DMS53 treated with DMSO at 0.1 percent for 48 hours (cell line): ENCODE results near the gene NAT8L.

ENCODE experiments used
- DNase-seq: peaks from one replicate; lab custom pipeline; 2025; ENCODE audit not compliant: unreplicated experiment; lab: John Stamatoyannopoulos, UW

NAT8L gene

GRCh38 chr4:2045518-2045951 is 13.6 kb upstream of the NAT8L start:
- no peak for DNase-seq

- no peak for DNase-seq
Measured at GRCh38 chr4:2046031-2046961, 12.8 kb upstream of the NAT8L start.

GRCh38 chr4:2047031-2047660 is 12.0 kb upstream of the NAT8L start:
- no peak for DNase-seq

GRCh38 chr4:2047781-2048581 is 11.1 kb upstream of the NAT8L start:
- no peak for DNase-seq

GRCh38 chr4:2048831-2049230 is 10.3 kb upstream of the NAT8L start:
- no peak for DNase-seq

- DNase-seq, result no peak
Measured at GRCh38 chr4:2049381-2049780, 9.7 kb upstream of the NAT8L start.

- DNase-seq, result no peak
Measured at GRCh38 chr4:2049811-2050210, 9.3 kb upstream of the NAT8L start.

GRCh38 chr4:2051086-2051485 is 8.0 kb upstream of the NAT8L start:
- no peak for DNase-seq

GRCh38 chr4:2054217-2054616 is 4.9 kb upstream of the NAT8L start:
- DNase-seq, result no peak

GRCh38 chr4:2057382-2058065 is 1.6 kb upstream of the NAT8L start:
- no peak for DNase-seq

GRCh38 chr4:2058264-2059045 is 672 bp upstream of the NAT8L start:
- DNase-seq, result no peak

- DNase-seq, result peak; percentile 43
Measured at GRCh38 chr4:2059726-2060602, 837 bp downstream of the NAT8L start.

GRCh38 chr4:2060611-2061185 is 1.6 kb downstream of the NAT8L start:
- peak; percentile 58 for DNase-seq

- no peak for DNase-seq
Measured at GRCh38 chr4:2061186-2062131, 2.3 kb downstream of the NAT8L start.

GRCh38 chr4:2062168-2062807 is 3.2 kb downstream of the NAT8L start:
- DNase-seq, result no peak

GRCh38 chr4:2062808-2063524 is 3.8 kb downstream of the NAT8L start:
- no peak for DNase-seq
